OCI-LY3 (cell line): Measurements from ENCODE around the gene ATP4B.

Experiments used
- H2AFZ ChIP-seq: fragments of 200-600, 300-600 bp; shearing (Covaris generic); 2 replicates; pipeline ENCODE4 v1.6.0; 2014; ENCODE audit warnings: antibody characterized with exemption, low read depth, low read length
- H3K27ac ChIP-seq: fragments of 200-600, 300-600 bp; sonication (generic); 2 replicates; pipeline ENCODE4 v1.5.1; 2014; ENCODE audit warnings: mild to moderate bottlenecking, low read length, moderate library complexity, mixed read lengths
- H3K27me3 ChIP-seq: fragments of 200-600, 300-600 bp; sonication (generic); 2 replicates; pipeline ENCODE4 v1.6.1; 2014; ENCODE audit warnings: low read depth, low read length, mixed read lengths
- H3K36me3 ChIP-seq: fragments of 200-600, 300-600 bp; sonication (generic); replicated peaks from 2 replicates; pipeline ENCODE3; 2014; ENCODE audit warnings: low read depth, low read length, mixed read lengths
- H3K4me1 ChIP-seq: fragments of 300-600, 200-600 bp; sonication (generic); 2 replicates; pipeline ENCODE4 v1.6.1; 2014; ENCODE audit warnings: low read length, mixed read lengths
- H3K4me2 ChIP-seq: fragments of 200-600, 300-600 bp; sonication (generic); 2 replicates; pipeline ENCODE4 v1.6.1; 2014; ENCODE audit warnings: low read length, mixed read lengths
- H3K4me3 ChIP-seq: fragments of 300-600, 200-600 bp; sonication (generic); 2 replicates; pipeline ENCODE4 v1.5.1; 2014; ENCODE audit warnings: antibody characterized with exemption, mild to moderate bottlenecking, low read length, moderate library complexity
- H3K79me2 ChIP-seq: fragments of 300-600, 200-600 bp; shearing (Covaris generic); 2 replicates; pipeline ENCODE4 v1.6.1; 2014; ENCODE audit warnings: mild to moderate bottlenecking, low read length, mixed read lengths
- H3K9ac ChIP-seq: fragments of 300-600, 200-600 bp; shearing (Covaris generic); 2 replicates; pipeline ENCODE4 v1.6.0; 2014; ENCODE audit warnings: mild to moderate bottlenecking, low read length, moderate library complexity
- H3K9me3 ChIP-seq: fragments of 200-600, 300-600 bp; shearing (Covaris generic); 2 replicates; pipeline ENCODE4 v1.6.1; 2014; ENCODE audit warnings: low read length, mixed read lengths; ENCODE audit not compliant: insufficient read depth
- H4K20me1 ChIP-seq: fragments of 200-600, 300-600 bp; sonication (generic); 2 replicates; pipeline ENCODE4 v1.6.1; 2016; ENCODE audit warnings: low read length, mixed read lengths; ENCODE audit not compliant: insufficient read depth
- CTCF ChIP-seq: fragments of 200-600, 300-600 bp; sonication (generic); IDR thresholded peaks from 2 replicates; pipeline ENCODE4 v1.5.1; 2014; ENCODE audit warnings: antibody characterized with exemption, low read length, low read depth
- EZH2phosphoT487 ChIP-seq: fragments of 200-600 bp; shearing (Covaris generic); IDR thresholded peaks from 2 replicates; pipeline ENCODE4 v1.6.1; 2018; ENCODE audit warnings: antibody characterized with exemption, mixed run types, low read depth

ATP4B gene

GRCh38 chr13:113657851-113658741 is at the start of gene ATP4B:
TSS of gene ATP4B (minus strand) at chr13:113658198. CDS start at chr13:113658144, 54 bp downstream.
- Histone ChIP-seq H3K9me3 (peaks cover 3% of the 10 kb centered on the region; the same call in 1 of the 2 replicates), H3K36me3 (no peaks in the 10 kb centered on the region), H3K27ac (no peak within 1 kb of the TSS), H3K4me2 (no peak within 1 kb of the TSS), H3K4me3 (no peak within 1 kb of the TSS), H3K4me1 (no peaks in the 10 kb centered on the region), H2AFZ (no peak within 1 kb of the TSS), H3K79me2 (no peaks in the 10 kb centered on the region), H4K20me1 (no peaks in the 10 kb centered on the region), H3K27me3 (peaks cover 4% of the 10 kb centered on the region; the same call in 1 of the 2 replicates), H3K9ac (no peak within 1 kb of the TSS)
- no peak for TF ChIP-seq EZH2phosphoT487
- TF ChIP-seq CTCF, result no peak

GRCh38 chr13:113672002-113672651 is 14.1 kb upstream of the ATP4B start:
- Histone ChIP-seq H4K20me1 (no peaks in the 10 kb centered on the region), H3K9me3 (no peaks in the 10 kb centered on the region), H3K27me3 (no peaks in the 10 kb centered on the region), H3K4me3 (no peak overlapping the region), H3K27ac (no peak overlapping the region), H3K9ac (no peak overlapping the region), H3K36me3 (no peaks in the 10 kb centered on the region), H3K4me1 (no peaks in the 10 kb centered on the region), H3K79me2 (no peaks in the 10 kb centered on the region), H3K4me2 (no peak overlapping the region), H2AFZ (no peak overlapping the region)
- TF ChIP-seq EZH2phosphoT487 (no peak), CTCF (no peak)

- H3K4me2 ChIP-seq, result no peak overlapping the region
- H3K27me3 ChIP-seq, result no peaks in the 10 kb centered on the region
- no peaks in the 10 kb centered on the region for H3K79me2 ChIP-seq
- H3K4me1 ChIP-seq, result no peaks in the 10 kb centered on the region
- H3K27ac ChIP-seq, result no peak overlapping the region
- H3K9me3 ChIP-seq, result no peaks in the 10 kb centered on the region
- no peak overlapping the region for H3K4me3 ChIP-seq
- no peak overlapping the region for H2AFZ ChIP-seq
- no peaks in the 10 kb centered on the region for H4K20me1 ChIP-seq
- H3K36me3 ChIP-seq, result no peaks in the 10 kb centered on the region
- no peak for TF ChIP-seq CTCF
- TF ChIP-seq EZH2phosphoT487, result no peak
- H3K9ac ChIP-seq, result no peak overlapping the region
Observed at GRCh38 chr13:113671066-113672001, 13.3 kb upstream of the ATP4B start.
